SK-N-SH (cell line): ENCODE measurements around the gene KANSL3.

Experiments used
- PBX3 ChIP-seq: IDR thresholded peaks from 2 replicates; pipeline ENCODE4; 2012
- POLR2AphosphoS5 ChIP-seq: IDR thresholded peaks from 2 replicates; pipeline ENCODE4 v1.6.1; 2012; ENCODE audit warnings: low read depth, low read length
- RFX5 ChIP-seq: IDR thresholded peaks from 2 replicates; pipeline ENCODE4 v1.6.1; 2012; ENCODE audit warnings: mild to moderate bottlenecking, improper control_type of control experiment, low read length
- TF ChIP-seq, protein P1 (sequence below): fragments of 200-600 bp; sonication (generic); IDR thresholded peaks from 2 replicates; pipeline ENCODE4 v1.6.1; 2017; ENCODE audit warnings: antibody characterized with exemption, mild to moderate bottlenecking, moderate library complexity
- TF ChIP-seq, protein P2 (sequence below): IDR thresholded peaks from 2 replicates; pipeline ENCODE4 v1.4.0; 2012; ENCODE audit warnings: low read depth, borderline replicate concordance

- TF ChIP-seq POLR2AphosphoS5 (no peak), PBX3 (no peak), RFX5 (no peak)
- TF ChIP-seq, protein P1, sequence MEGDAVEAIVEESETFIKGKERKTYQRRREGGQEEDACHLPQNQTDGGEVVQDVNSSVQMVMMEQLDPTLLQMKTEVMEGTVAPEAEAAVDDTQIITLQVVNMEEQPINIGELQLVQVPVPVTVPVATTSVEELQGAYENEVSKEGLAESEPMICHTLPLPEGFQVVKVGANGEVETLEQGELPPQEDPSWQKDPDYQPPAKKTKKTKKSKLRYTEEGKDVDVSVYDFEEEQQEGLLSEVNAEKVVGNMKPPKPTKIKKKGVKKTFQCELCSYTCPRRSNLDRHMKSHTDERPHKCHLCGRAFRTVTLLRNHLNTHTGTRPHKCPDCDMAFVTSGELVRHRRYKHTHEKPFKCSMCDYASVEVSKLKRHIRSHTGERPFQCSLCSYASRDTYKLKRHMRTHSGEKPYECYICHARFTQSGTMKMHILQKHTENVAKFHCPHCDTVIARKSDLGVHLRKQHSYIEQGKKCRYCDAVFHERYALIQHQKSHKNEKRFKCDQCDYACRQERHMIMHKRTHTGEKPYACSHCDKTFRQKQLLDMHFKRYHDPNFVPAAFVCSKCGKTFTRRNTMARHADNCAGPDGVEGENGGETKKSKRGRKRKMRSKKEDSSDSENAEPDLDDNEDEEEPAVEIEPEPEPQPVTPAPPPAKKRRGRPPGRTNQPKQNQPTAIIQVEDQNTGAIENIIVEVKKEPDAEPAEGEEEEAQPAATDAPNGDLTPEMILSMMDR, result no peak
- TF ChIP-seq, protein P2, sequence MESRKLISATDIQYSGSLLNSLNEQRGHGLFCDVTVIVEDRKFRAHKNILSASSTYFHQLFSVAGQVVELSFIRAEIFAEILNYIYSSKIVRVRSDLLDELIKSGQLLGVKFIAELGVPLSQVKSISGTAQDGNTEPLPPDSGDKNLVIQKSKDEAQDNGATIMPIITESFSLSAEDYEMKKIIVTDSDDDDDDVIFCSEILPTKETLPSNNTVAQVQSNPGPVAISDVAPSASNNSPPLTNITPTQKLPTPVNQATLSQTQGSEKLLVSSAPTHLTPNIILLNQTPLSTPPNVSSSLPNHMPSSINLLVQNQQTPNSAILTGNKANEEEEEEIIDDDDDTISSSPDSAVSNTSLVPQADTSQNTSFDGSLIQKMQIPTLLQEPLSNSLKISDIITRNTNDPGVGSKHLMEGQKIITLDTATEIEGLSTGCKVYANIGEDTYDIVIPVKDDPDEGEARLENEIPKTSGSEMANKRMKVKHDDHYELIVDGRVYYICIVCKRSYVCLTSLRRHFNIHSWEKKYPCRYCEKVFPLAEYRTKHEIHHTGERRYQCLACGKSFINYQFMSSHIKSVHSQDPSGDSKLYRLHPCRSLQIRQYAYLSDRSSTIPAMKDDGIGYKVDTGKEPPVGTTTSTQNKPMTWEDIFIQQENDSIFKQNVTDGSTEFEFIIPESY, result no peak
Observed at GRCh38 chr2:96662360-96662759, 24.2 kb upstream of the KANSL3 start.
